HL-60 (cell line): Measurements from ENCODE around the gene VIPR2.

Experiments
- DNase-seq, 2 experiments: peaks; one replicate each; pipeline ENCODE4 v3.0.0-alpha.2; 2010 to 2020; ENCODE audit warnings: low read depth in 1 of 2, low spot score in 1 of 2
- H3K27ac ChIP-seq: fragments of 250-450 bp; sonication (Bioruptor Pico); replicated peaks from 2 replicates; pipeline ENCODE4 v1.5.1; 2020; ENCODE audit warnings: mild to moderate bottlenecking, moderate library complexity
- H3K27me3 ChIP-seq: fragments of 250-450 bp; sonication (Bioruptor Pico); 2 replicates; pipeline ENCODE4 v1.5.1; 2021; ENCODE audit warnings: mild to moderate bottlenecking, moderate library complexity; ENCODE audit not compliant: insufficient read depth, poor library complexity, severe bottlenecking
- H3K4me3 ChIP-seq: replicated peaks from 2 replicates; pipeline ENCODE4 v1.5.1; 2011; ENCODE audit warnings: mild to moderate bottlenecking, control low read depth, low read length; ENCODE audit not compliant: insufficient read depth
- CTCF ChIP-seq: IDR thresholded peaks from one replicate; pipeline ENCODE4 v1.5.1; 2011; ENCODE audit warnings: low read length, control low read depth, inconsistent platforms; ENCODE audit not compliant: insufficient read depth
- GABPA ChIP-seq: IDR thresholded peaks from 2 replicates; pipeline ENCODE4 v1.6.1; 2012; ENCODE audit warnings: low read depth
- POLR2AphosphoS5 ChIP-seq: IDR thresholded peaks from 2 replicates; pipeline ENCODE4 v1.6.1; 2012; ENCODE audit warnings: low read depth
- REST ChIP-seq: IDR thresholded peaks from 2 replicates; pipeline ENCODE4 v1.6.1; 2012; ENCODE audit warnings: low read depth; ENCODE audit not compliant: insufficient replicate concordance
- SPI1 ChIP-seq: IDR thresholded peaks from 2 replicates; pipeline ENCODE4 v1.6.1; 2012; ENCODE audit warnings: low read depth, mild to moderate bottlenecking, borderline replicate concordance

The VIPR2 gene

GRCh38 chr7:159040146-159040545, 104.5 kb downstream of the VIPR2 start:
- TF ChIP-seq REST (no peak), POLR2AphosphoS5 (no peak), GABPA (no peak), SPI1 (no peak), CTCF (no peak)
- Histone ChIP-seq H3K4me3 (no peak overlapping the region), H3K27me3 (no peaks in the 10 kb centered on the region), H3K27ac (no peak overlapping the region)
- DNase-seq, result no peak

DNA sequence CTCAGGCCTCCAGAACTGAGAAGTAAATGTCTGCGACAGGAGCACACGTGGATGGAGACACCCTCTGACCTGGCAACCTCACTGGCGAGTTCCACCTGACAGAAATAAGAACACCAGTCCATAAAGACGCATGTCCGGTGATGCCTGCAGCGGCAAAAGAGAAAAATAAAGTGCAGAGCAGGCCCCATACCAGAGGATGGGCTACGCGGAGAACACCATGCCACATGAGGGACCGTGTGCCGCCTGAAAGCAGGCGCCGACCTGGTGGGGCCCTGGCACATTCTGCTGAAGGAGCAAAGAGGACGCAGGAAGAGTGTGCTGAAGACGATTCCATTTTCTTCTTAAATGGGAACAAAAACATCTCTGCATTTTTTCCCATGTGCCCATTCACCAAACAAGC, 105.0 kb downstream of the VIPR2 start:
- DNase-seq, result no peak
- no peaks in the 10 kb centered on the region for H3K27me3 ChIP-seq
- no peak overlapping the region for H3K27ac ChIP-seq
- TF ChIP-seq POLR2AphosphoS5 (no peak), CTCF (no peak), REST (no peak), SPI1 (no peak)
- H3K4me3 ChIP-seq, result no peak overlapping the region

- TF ChIP-seq SPI1, result no peak
- TF ChIP-seq POLR2AphosphoS5, result no peak
- TF ChIP-seq REST, result no peak
- no peak for TF ChIP-seq GABPA
- TF ChIP-seq CTCF, result no peak
- H3K27ac ChIP-seq, result no peak overlapping the region
- no peak overlapping the region for H3K4me3 ChIP-seq
- H3K27me3 ChIP-seq, result no peaks in the 10 kb centered on the region
- DNase-seq, result no peak
These were observed 106.6 kb downstream of the VIPR2 start for GRCh38 chr7:159038066-159038465.
